PFSK-1 (cell line): ENCODE data around the gene SLC5A8.

ENCODE experiments used
- POLR2AphosphoS5 ChIP-seq: IDR thresholded peaks from 2 replicates; pipeline ENCODE4 v1.6.1; 2012; ENCODE audit warnings: low read depth, mild to moderate bottlenecking, control low read depth, low read length, moderate library complexity
- SIN3A ChIP-seq: IDR thresholded peaks from 2 replicates; pipeline ENCODE4 v1.6.1; 2012; ENCODE audit warnings: mild to moderate bottlenecking, low read length, moderate library complexity, borderline replicate concordance; ENCODE audit not compliant: insufficient read depth

GRCh38 chr12:101174541-101174940, 35.5 kb downstream of the SLC5A8 start:
- TF ChIP-seq POLR2AphosphoS5 (no peak), SIN3A (no peak)
